ENCODE results near the gene STARD8. TPM values are rescaled to one million over a fixed set of nuclear protein-coding genes. Genes with fewer than 3 reads are reported as not detected.

STARD8 gene
- total and polyA plus RNA-seq, 4 donors: 1.8 to 10.7 (median 8.3) TPM

DNA sequence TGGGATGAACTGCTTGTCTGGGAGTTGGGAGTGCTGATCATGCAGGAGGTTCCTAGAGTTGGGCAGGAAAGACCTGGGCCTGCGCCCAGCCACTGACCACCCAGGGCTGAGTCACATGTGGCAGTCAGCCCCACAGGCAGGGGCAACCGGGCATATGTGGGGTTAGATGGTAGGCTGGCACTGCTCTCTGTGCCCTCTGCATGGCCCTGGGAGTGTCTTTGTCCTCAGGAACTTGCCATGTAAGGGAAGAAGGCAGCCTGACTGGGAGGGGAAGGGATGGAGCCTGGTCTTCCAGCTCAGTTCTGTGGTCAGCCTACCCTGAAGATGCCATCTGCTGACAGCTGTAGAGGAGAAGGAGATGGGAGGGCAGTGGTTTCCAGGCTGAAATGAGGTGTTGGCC lies 111.2 kb downstream of the STARD8 start:
- H3K9ac ChIP-seq (ENCODE audit: low read depth in 1 of 2, low read length in 2 of 2): no peak overlapping the region
- H3K4me3 ChIP-seq (ENCODE audit: low read depth in 1 of 3, low read length in 3 of 3): no peak overlapping the region
- H3K27ac ChIP-seq (ENCODE audit: low read depth in 1 of 2, low read length in 2 of 2): no peak overlapping the region
- H3K36me3 ChIP-seq (ENCODE audit: control insufficient read depth in 4 of 4, insufficient read depth in 3 of 4, low read depth in 1 of 4, low read length in 3 of 4): no peaks in the 10 kb centered on the region
- H3K4me1 ChIP-seq (ENCODE audit: control insufficient read depth in 4 of 4, insufficient read depth in 4 of 4, low read length in 3 of 4): no peaks in the 10 kb centered on the region
- H3K27me3 ChIP-seq (ENCODE audit: control insufficient read depth in 4 of 4, insufficient read depth in 4 of 4, low read length in 3 of 4): no peaks in the 10 kb centered on the region
- H3K9me3 ChIP-seq (ENCODE audit: control insufficient read depth in 4 of 4, low read length in 3 of 4): no peaks in the 10 kb centered on the region
- TF ChIP-seq JUND (IDR thresholded peaks at IDR 0.05) (no peak), YY1 (IDR thresholded peaks at IDR 0.05) (no peak), REST (IDR thresholded peaks at IDR 0.05) (no peak), RXRA (IDR thresholded peaks at IDR 0.05) (no peak)
- TF ChIP-seq, protein P1, sequence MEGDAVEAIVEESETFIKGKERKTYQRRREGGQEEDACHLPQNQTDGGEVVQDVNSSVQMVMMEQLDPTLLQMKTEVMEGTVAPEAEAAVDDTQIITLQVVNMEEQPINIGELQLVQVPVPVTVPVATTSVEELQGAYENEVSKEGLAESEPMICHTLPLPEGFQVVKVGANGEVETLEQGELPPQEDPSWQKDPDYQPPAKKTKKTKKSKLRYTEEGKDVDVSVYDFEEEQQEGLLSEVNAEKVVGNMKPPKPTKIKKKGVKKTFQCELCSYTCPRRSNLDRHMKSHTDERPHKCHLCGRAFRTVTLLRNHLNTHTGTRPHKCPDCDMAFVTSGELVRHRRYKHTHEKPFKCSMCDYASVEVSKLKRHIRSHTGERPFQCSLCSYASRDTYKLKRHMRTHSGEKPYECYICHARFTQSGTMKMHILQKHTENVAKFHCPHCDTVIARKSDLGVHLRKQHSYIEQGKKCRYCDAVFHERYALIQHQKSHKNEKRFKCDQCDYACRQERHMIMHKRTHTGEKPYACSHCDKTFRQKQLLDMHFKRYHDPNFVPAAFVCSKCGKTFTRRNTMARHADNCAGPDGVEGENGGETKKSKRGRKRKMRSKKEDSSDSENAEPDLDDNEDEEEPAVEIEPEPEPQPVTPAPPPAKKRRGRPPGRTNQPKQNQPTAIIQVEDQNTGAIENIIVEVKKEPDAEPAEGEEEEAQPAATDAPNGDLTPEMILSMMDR (IDR thresholded peaks at IDR 0.05; ENCODE audit: low read depth, low read length, missing input control): no peak
- TF ChIP-seq, protein P2, sequence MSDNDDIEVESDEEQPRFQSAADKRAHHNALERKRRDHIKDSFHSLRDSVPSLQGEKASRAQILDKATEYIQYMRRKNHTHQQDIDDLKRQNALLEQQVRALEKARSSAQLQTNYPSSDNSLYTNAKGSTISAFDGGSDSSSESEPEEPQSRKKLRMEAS (IDR thresholded peaks at IDR 0.05): no peak
- WGBS: 89% methylated on average over 2 of the region's 2 CpGs
- DNase-seq (ENCODE audit: low spot score): no peak

GRCh38 chrX:68761086-68761485 lies 113.6 kb downstream of the STARD8 start:
- WGBS: 100% methylated on average over 2 of the region's 2 CpGs
- no peaks in the 10 kb centered on the region for H3K9me3 ChIP-seq (ENCODE audit: control insufficient read depth in 4 of 4, low read length in 3 of 4)
- TF ChIP-seq HNF4A (conservative IDR thresholded peaks at IDR 0.05) (no peak), RXRA (IDR thresholded peaks at IDR 0.05) (no peak), HNF4G (IDR thresholded peaks at IDR 0.05) (no peak), FOXA2 (IDR thresholded peaks at IDR 0.05) (no peak), SP1 (IDR thresholded peaks at IDR 0.05) (no peak)
- TF ChIP-seq, protein P1 (IDR thresholded peaks at IDR 0.05; ENCODE audit: low read depth, low read length, missing input control): no peak

GRCh38 chrX:68762766-68763165 lies 115.3 kb downstream of the STARD8 start:
- Histone ChIP-seq H3K36me3 (ENCODE audit: control insufficient read depth in 4 of 4, insufficient read depth in 3 of 4, low read depth in 1 of 4, low read length in 3 of 4) (no peaks in the 10 kb centered on the region), H3K27ac (ENCODE audit: low read depth in 1 of 2, low read length in 2 of 2) (no peak overlapping the region), H3K9me3 (ENCODE audit: control insufficient read depth in 4 of 4, low read length in 3 of 4) (no peaks in the 10 kb centered on the region), H3K27me3 (ENCODE audit: control insufficient read depth in 4 of 4, insufficient read depth in 4 of 4, low read length in 3 of 4) (no peaks in the 10 kb centered on the region), H3K4me3 (ENCODE audit: low read depth in 1 of 3, low read length in 3 of 3) (no peak overlapping the region), H3K4me1 (ENCODE audit: control insufficient read depth in 4 of 4, insufficient read depth in 4 of 4, low read length in 3 of 4) (no peaks in the 10 kb centered on the region), H3K9ac (ENCODE audit: low read depth in 1 of 2, low read length in 2 of 2) (no peak overlapping the region)
- TF ChIP-seq FOXA2 (IDR thresholded peaks at IDR 0.05) (no peak), RAD21 (IDR thresholded peaks at IDR 0.05) (no peak), REST (IDR thresholded peaks at IDR 0.05) (no peak), HNF4G (IDR thresholded peaks at IDR 0.05) (no peak), YY1 (IDR thresholded peaks at IDR 0.05) (no peak), FOXA1 (IDR thresholded peaks at IDR 0.05) (no peak), NR2F2 (IDR thresholded peaks at IDR 0.05) (no peak), RXRA (IDR thresholded peaks at IDR 0.05) (no peak)
- TF ChIP-seq, protein P2 (IDR thresholded peaks at IDR 0.05): no peak
- no peak for DNase-seq (ENCODE audit: low spot score)

More at GRCh38 chrX:68761086-68761485, 113.6 kb downstream of the STARD8 start:
- H3K27me3 ChIP-seq (ENCODE audit: control insufficient read depth in 4 of 4, insufficient read depth in 4 of 4, low read length in 3 of 4): no peaks in the 10 kb centered on the region
- no peaks in the 10 kb centered on the region for H3K4me1 ChIP-seq (ENCODE audit: control insufficient read depth in 4 of 4, insufficient read depth in 4 of 4, low read length in 3 of 4)
- H3K4me3 ChIP-seq (ENCODE audit: low read depth in 1 of 3, low read length in 3 of 3): no peak overlapping the region
- DNase-seq (ENCODE audit: low spot score): no peak
- no peak overlapping the region for H3K27ac ChIP-seq (ENCODE audit: low read depth in 1 of 2, low read length in 2 of 2)
- H3K36me3 ChIP-seq (ENCODE audit: control insufficient read depth in 4 of 4, insufficient read depth in 3 of 4, low read depth in 1 of 4, low read length in 3 of 4): no peaks in the 10 kb centered on the region
- no peak overlapping the region for H3K9ac ChIP-seq (ENCODE audit: low read depth in 1 of 2, low read length in 2 of 2)

All from liver (tissue), 9 donors.